KMS-11 (cell line): ENCODE data around the gene SCUBE1.

Source experiments
- H2AFZ ChIP-seq: fragments of 200-600 bp; sonication (generic); 2 replicates; pipeline ENCODE4 v1.6.1; 2016; ENCODE audit warnings: antibody characterized with exemption, mixed run types, low read depth
- H3K27ac ChIP-seq: fragments of 200-600 bp; sonication (generic); 2 replicates; pipeline ENCODE4 v1.6.1; 2016; ENCODE audit warnings: mild to moderate bottlenecking, mixed run types
- H3K27me3 ChIP-seq: fragments of 200-600 bp; sonication (generic); 2 replicates; pipeline ENCODE4 v1.6.1; 2017; ENCODE audit warnings: mild to moderate bottlenecking, low read depth, mixed run types, moderate library complexity; ENCODE audit not compliant: insufficient read depth
- H3K36me3 ChIP-seq: fragments of 200-600 bp; sonication (generic); 2 replicates; pipeline ENCODE4 v1.6.1; 2017; ENCODE audit warnings: mild to moderate bottlenecking, mixed run types; ENCODE audit not compliant: insufficient read depth
- H3K4me1 ChIP-seq: fragments of 200-600 bp; sonication (generic); 2 replicates; pipeline ENCODE4 v1.6.1; 2016; ENCODE audit warnings: mild to moderate bottlenecking, low read depth, mixed run types; ENCODE audit not compliant: poor library complexity, severe bottlenecking
- H3K4me2 ChIP-seq: fragments of 200-600 bp; sonication (generic); 2 replicates; pipeline ENCODE4 v1.7.0; 2016; ENCODE audit warnings: mild to moderate bottlenecking, mixed run types
- H3K4me3 ChIP-seq: fragments of 200-600 bp; sonication (generic); IDR thresholded peaks from 2 replicates; pipeline ENCODE4 v1.6.1; 2017; ENCODE audit warnings: low read depth, low read length, mixed read lengths; ENCODE audit not compliant: insufficient read depth
- H3K79me2 ChIP-seq: fragments of 200-600 bp; sonication (generic); 2 replicates; pipeline ENCODE4 v1.6.1; 2016; ENCODE audit warnings: low read depth, mixed run types; ENCODE audit not compliant: insufficient read depth
- H3K9ac ChIP-seq: fragments of 200-600 bp; sonication (generic); 2 replicates; pipeline ENCODE4 v1.6.1; 2016; ENCODE audit warnings: mild to moderate bottlenecking, mixed run types
- H4K20me1 ChIP-seq: fragments of 200-600 bp; sonication (generic); 2 replicates; pipeline ENCODE4 v1.6.1; 2016; ENCODE audit warnings: mild to moderate bottlenecking, mixed run types; ENCODE audit not compliant: insufficient read depth
- CTCF ChIP-seq: fragments of 200-600 bp; sonication (generic); conservative IDR thresholded peaks from 2 replicates; pipeline ENCODE4 v1.6.1; 2017; ENCODE audit warnings: low read depth, mild to moderate bottlenecking, antibody characterized with exemption, low read length, moderate library complexity, mixed read lengths

Gene SCUBE1

DNA sequence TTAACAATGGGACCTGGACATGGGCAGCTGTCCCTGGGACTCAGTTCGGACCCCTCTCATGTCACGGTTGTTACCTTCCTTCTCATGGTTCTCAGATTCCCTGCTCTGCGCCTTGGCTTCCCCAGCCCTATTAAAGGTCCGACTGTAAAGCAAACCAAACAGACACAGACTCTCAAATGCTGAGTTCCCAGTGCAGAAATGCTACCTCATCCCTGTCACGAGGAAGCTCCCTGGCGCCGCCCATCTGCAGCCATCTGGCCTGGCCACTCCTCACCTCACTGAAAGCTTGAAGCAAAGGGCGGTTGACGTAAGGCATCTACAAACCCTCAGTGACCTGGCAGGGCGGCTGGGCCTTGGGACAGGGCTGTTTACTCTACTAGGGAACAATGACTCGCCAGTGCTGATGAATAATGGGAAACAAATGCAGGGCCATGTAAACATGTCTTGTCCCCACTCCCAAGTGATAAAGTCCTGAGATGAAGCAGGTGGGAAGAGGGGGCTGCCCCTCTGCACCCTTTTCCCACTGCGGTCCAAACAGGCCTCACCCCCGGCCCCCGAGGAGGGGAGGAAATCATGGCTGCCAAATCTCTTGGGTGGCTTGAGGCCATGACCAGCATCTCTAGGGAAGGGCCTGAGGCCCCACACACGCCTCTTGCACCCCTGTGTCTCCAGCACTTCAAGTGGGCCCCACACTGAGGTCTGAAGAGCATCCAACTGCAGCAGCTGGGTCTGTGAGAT, 49.3 kb downstream of the SCUBE1 start:
- no peaks in the 10 kb centered on the region for H4K20me1 ChIP-seq
- H3K27me3 ChIP-seq = peaks cover 35% of the 10 kb centered on the region
- H3K79me2 ChIP-seq = no peaks in the 10 kb centered on the region
- no peak overlapping the region for H3K27ac ChIP-seq
- H2AFZ ChIP-seq = no peak overlapping the region
- no peak overlapping the region for H3K9ac ChIP-seq
- H3K36me3 ChIP-seq = no peaks in the 10 kb centered on the region
- peaks cover 8% of the 10 kb centered on the region for H3K4me1 ChIP-seq
- TF ChIP-seq CTCF = no peak
- no peak overlapping the region for H3K4me3 ChIP-seq
- H3K4me2 ChIP-seq = no peak overlapping the region

- TF ChIP-seq CTCF = no peak
- H3K4me1 ChIP-seq = peaks cover 8% of the 10 kb centered on the region
- no peak overlapping the region for H3K4me2 ChIP-seq
- H3K36me3 ChIP-seq = no peaks in the 10 kb centered on the region
- no peaks in the 10 kb centered on the region for H3K79me2 ChIP-seq
- no peak overlapping the region for H3K27ac ChIP-seq
- no peaks in the 10 kb centered on the region for H4K20me1 ChIP-seq
- peaks cover 37% of the 10 kb centered on the region for H3K27me3 ChIP-seq
- no peak overlapping the region for H2AFZ ChIP-seq
- no peak overlapping the region for H3K4me3 ChIP-seq
- H3K9ac ChIP-seq = no peak overlapping the region
These were observed 49.9 kb downstream of the SCUBE1 start for GRCh38 chr22:43293259-43293654.

GRCh38 chr22:43292630-43293018, 50.5 kb downstream of the SCUBE1 start:
- no peak overlapping the region for H3K4me3 ChIP-seq
- no peak for TF ChIP-seq CTCF
- H2AFZ ChIP-seq = no peak overlapping the region
- peaks cover 8% of the 10 kb centered on the region for H3K4me1 ChIP-seq
- peaks cover 33% of the 10 kb centered on the region; the same call in 1 of the 2 replicates for H3K27me3 ChIP-seq
- H3K27ac ChIP-seq = no peak overlapping the region
- H3K79me2 ChIP-seq = no peaks in the 10 kb centered on the region
- no peak overlapping the region for H3K9ac ChIP-seq
- H4K20me1 ChIP-seq = no peaks in the 10 kb centered on the region
- H3K4me2 ChIP-seq = no peak overlapping the region
- no peaks in the 10 kb centered on the region for H3K36me3 ChIP-seq

DNA sequence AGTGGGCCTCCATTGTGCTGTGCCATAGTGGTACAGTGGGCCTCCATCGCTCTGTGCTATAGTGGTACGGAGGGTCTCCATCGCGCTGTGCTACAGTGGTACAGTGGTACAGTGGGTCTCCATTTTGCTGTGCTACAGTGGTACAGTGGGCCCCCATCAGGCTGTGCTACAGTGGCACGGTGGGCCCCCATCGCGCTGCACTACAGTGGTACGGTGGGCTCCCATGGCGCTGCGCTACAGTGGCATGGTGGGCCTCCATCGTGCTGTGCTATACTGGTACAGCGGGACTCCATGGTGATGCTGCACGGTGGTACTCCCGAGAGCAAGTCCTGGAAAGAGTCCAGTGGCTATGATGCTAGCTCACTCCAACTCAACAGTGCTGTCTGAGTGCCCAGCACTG, 51.8 kb downstream of the SCUBE1 start:
- peaks cover 8% of the 10 kb centered on the region for H3K4me1 ChIP-seq
- H3K79me2 ChIP-seq = no peaks in the 10 kb centered on the region
- TF ChIP-seq CTCF = no peak
- no peak overlapping the region for H2AFZ ChIP-seq
- H3K9ac ChIP-seq = no peak overlapping the region
- H3K4me2 ChIP-seq = no peak overlapping the region
- no peaks in the 10 kb centered on the region for H3K36me3 ChIP-seq
- H3K27ac ChIP-seq = no peak overlapping the region
- H3K27me3 ChIP-seq = peaks cover 24% of the 10 kb centered on the region; the same call in 1 of the 2 replicates
- H3K4me3 ChIP-seq = no peak overlapping the region
- H4K20me1 ChIP-seq = no peaks in the 10 kb centered on the region
